HG03159 (cell line): Measurements from ENCODE around the gene LDLRAD4.

Experiments used
- ATAC-seq: cut with Tn5 transposase; IDR thresholded peaks from one replicate; pipeline ENCODE4 v1.9.1; 2021; ENCODE audit warnings: mild to moderate bottlenecking, moderate library complexity; ENCODE audit not compliant: unreplicated experiment

The LDLRAD4 gene

GRCh38 chr18:13218368-13218991 lies at the start of gene LDLRAD4:
Gene LDLRAD4 (plus strand): TSS chr18:13218760.
- no peak for ATAC-seq

- ATAC-seq = no peak
Measured at GRCh38 chr18:13173578-13174145, 44.9 kb upstream of the LDLRAD4 start.

- ATAC-seq = no peak
Measured at GRCh38 chr18:13175266-13175665, 43.3 kb upstream of the LDLRAD4 start.

- no peak for ATAC-seq
Measured at GRCh38 chr18:13175754-13176210, 42.8 kb upstream of the LDLRAD4 start.

GRCh38 chr18:13176847-13177246 lies 41.7 kb upstream of the LDLRAD4 start:
- no peak for ATAC-seq

- ATAC-seq = no peak
Measured at GRCh38 chr18:13178197-13178596, 40.4 kb upstream of the LDLRAD4 start.

- ATAC-seq = no peak
Measured at GRCh38 chr18:13178976-13179375, 39.6 kb upstream of the LDLRAD4 start.

- no peak for ATAC-seq
Measured at GRCh38 chr18:13179566-13180113, 38.9 kb upstream of the LDLRAD4 start.

- ATAC-seq = no peak
Measured at GRCh38 chr18:13180614-13181375, 37.8 kb upstream of the LDLRAD4 start.

- no peak for ATAC-seq
Measured at GRCh38 chr18:13181765-13182164, 36.8 kb upstream of the LDLRAD4 start.

GRCh38 chr18:13183359-13183758 lies 35.2 kb upstream of the LDLRAD4 start:
- no peak for ATAC-seq

GRCh38 chr18:13183790-13184189 lies 34.8 kb upstream of the LDLRAD4 start:
- ATAC-seq = no peak

GRCh38 chr18:13184396-13184795 lies 34.2 kb upstream of the LDLRAD4 start:
- ATAC-seq = no peak

- ATAC-seq = no peak
Measured at GRCh38 chr18:13185675-13186198, 32.8 kb upstream of the LDLRAD4 start.

- no peak for ATAC-seq
Measured at GRCh38 chr18:13186687-13187086, 31.9 kb upstream of the LDLRAD4 start.

- no peak for ATAC-seq
Measured at GRCh38 chr18:13187498-13187897, 31.1 kb upstream of the LDLRAD4 start.

GRCh38 chr18:13191031-13191430 lies 27.5 kb upstream of the LDLRAD4 start:
- ATAC-seq = no peak

- ATAC-seq = no peak
Measured at GRCh38 chr18:13191779-13192178, 26.8 kb upstream of the LDLRAD4 start.

GRCh38 chr18:13192970-13193369 lies 25.6 kb upstream of the LDLRAD4 start:
- no peak for ATAC-seq

GRCh38 chr18:13194239-13194638 lies 24.3 kb upstream of the LDLRAD4 start:
- ATAC-seq = no peak

- no peak for ATAC-seq
Measured at GRCh38 chr18:13198701-13199100, 19.9 kb upstream of the LDLRAD4 start.

- no peak for ATAC-seq
Measured at GRCh38 chr18:13199169-13199568, 19.4 kb upstream of the LDLRAD4 start.
